ENCODE data around the gene SPDYE17.
"Not testable (repeated sequence)": the region's sequence is repeated elsewhere in the genome, so short reads cannot be mapped to it uniquely, and the experiment has no call there.

GRCh38 chr7:76998764-76999450 is 33.3 kb downstream of the SPDYE17 start:
- not testable (repeated sequence) for TF ChIP-seq CTCF (IDR thresholded peaks at IDR 0.05); ZFX (IDR thresholded peaks at IDR 0.05; ENCODE audit: borderline replicate concordance)
